Raji (cell line): ENCODE data around the gene BRPF1.

ENCODE experiments used
- POLR2A ChIP-seq: IDR thresholded peaks from 2 replicates; pipeline ENCODE4 v1.6.1; 2011; ENCODE audit warnings: low read depth, low read length, control low read depth; ENCODE audit not compliant: insufficient read depth

BRPF1 gene

DNA sequence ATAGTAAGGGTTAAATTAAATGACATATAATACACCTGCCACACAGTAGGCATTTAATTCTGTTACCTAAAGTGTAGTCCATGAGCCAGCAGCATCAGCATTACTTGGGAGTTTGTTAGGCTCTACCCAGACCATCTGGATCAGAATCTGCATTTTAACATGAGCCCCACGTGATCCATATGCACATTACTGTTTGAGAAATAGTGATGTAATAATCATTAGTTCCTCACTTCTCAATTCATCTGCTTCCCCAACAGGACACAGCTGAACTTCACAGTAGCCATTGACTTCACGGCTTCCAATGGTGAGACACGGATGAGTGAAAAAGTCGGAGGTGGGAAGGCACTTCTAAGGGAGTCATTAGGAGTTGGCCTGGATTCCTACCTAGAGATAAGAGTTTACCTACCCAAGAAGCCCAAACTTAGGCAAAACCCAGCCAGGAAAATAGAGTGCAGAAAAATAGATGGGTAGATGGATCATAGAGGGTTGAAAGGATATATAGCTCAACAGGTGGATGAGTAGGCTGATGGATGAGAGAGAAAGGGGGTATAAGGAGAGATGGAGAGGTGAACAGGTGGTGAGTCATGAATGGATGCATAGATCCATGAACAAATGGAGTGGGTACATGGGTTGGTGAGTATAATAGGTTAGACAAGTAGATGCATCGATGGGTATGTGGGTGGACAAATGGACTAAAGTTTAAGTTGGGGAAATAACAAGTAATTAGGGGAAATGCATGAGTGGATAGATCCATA, 14.6 kb upstream of the BRPF1 start:
- TF ChIP-seq POLR2A, result no peak

DNA sequence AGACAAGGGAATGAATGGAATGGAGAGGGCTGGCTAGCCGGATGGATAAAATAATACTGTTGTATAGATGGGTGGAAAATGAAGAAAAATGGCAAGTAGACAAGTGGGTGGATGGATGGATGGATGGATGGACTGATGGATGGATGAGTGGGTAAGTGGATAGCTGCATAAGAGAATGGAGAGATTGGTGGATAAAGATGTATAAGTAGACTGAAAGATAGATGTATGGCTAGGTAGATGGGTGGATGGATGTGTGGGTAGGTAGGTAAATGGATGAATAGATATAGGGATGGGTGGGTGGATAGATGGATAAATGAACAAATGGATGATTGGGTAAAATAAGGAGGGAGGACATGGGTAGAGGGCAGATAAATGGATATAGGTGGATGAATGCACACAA, 14.0 kb upstream of the BRPF1 start:
- no peak for TF ChIP-seq POLR2A

DNA sequence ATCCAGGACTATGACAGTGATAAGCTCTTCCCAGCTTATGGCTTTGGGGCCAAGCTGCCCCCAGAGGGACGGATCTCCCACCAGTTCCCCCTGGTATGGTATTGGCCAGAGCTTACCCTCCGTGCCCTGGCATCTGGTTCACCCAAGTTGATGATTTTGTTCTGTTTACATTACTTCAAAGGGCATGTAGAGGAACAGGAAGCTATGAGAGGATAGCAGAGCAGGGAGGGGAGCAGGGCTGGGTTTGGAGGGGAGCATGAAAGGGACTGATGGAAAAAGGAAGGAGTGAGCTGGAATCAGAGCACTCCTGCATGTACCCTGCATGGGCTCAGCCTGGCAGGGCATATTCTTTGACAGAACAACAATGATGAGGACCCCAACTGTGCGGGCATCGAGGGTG, 13.4 kb upstream of the BRPF1 start:
- no peak for TF ChIP-seq POLR2A

DNA sequence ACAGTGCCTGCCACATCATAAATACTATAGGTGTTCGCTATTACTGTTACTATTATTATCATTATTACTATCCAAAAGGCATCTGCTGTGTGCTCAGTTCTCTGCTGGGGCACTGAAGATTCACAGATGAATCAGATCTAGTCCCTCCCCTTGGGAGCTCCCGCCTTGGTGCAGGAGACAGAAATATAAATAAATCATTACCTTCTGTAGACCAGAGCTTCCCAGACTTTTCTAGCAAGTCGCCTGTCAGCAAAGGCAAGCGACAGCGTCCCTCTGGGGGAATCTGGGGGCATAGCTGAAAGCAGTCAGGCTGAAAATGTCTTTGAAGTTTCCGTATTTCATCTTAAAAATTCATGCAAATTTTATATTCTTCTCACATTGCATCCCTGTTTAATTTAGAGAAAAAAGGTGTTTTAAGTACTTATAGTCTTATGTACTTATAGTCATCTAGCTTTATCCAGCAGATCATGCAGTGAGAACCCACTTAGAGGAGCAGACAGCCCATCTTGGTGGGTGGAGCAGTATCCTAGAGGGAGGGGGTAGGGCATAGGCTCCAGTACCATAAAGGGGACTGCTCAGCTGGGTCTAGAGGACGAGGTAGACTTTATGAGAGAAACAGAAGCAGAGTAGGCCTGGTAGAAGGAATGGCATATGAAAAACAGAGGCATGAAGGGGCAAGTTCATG, 10.4 kb upstream of the BRPF1 start:
- TF ChIP-seq POLR2A, result no peak

DNA sequence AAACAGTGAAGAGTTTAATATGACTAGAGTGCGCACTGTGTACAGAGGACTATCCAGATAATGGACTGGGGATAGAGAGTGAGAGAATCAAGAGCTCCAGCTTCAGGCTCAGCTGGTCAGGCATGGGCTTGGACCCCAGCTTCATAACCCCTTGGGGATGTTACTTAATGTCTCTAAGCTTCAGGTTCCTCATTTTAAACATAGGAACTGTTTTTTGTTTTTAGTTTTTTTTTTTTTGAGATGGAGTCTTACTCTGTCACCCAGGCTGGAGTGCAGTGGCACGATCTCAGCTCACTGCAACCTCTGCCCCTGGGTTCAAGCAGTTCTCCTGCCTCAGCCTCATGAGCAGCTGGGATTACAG, 9.9 kb upstream of the BRPF1 start:
- TF ChIP-seq POLR2A, result no peak

DNA sequence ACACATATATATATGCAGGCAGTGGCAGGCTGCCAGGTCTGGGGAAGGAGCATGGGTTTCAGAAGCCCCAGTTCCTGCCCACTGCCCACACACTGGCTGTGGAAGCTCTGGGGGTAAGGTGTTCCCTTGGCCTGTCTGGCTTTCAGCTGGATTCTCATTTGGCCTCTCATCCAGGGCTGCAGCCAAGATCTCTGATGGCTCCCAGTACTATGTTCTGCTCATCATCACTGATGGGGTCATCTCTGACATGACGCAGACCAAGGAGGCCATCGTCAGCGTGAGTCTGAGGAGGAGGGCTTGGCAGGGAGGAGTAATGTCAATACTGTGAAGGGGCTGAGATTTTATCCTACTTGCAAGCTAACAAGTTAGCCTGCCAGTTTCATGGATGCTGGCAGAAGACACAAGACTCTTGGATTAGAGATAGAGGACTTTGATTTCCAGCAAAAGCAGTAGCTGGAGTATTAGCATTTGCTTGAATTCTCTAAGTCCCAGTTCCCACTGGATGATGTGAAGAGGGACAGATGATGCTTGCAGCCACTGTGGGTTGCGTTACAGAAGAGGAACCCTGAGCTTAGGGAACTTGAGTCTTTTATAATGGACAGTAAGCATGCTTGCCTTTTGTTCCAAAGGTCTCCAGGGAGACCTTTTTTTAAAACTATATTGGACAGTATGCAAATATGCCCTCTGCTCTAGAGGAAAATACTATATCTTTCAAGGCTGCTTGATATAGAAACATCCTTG, 5.6 kb upstream of the BRPF1 start:
- TF ChIP-seq POLR2A, result no peak

DNA sequence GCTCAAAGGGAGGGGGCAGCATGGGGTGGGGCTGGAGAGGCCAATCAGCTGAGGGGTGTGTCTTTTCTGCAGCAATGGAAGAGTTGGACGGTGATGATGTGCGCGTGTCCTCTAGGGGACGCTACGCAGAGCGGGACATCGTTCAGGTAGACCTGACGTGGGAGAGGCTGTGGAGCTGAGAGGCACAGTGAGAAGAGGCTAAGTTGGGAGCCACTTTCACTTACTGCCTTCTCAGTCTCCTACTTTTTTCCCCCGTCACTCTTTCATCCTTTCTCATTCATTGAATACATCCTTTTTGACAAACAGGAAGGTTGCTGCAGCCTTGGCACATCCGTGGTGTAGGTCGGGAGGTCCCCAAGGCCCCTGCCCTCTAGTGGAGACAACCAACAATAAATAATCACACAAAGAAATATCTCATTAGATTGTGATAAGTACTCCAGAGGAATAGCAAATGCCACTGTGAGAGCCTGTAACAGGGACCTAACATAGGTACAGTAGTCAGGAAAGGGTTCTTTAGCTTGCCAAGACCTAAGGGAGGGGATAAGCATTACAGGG, 4.4 kb upstream of the BRPF1 start:
- no peak for TF ChIP-seq POLR2A

DNA sequence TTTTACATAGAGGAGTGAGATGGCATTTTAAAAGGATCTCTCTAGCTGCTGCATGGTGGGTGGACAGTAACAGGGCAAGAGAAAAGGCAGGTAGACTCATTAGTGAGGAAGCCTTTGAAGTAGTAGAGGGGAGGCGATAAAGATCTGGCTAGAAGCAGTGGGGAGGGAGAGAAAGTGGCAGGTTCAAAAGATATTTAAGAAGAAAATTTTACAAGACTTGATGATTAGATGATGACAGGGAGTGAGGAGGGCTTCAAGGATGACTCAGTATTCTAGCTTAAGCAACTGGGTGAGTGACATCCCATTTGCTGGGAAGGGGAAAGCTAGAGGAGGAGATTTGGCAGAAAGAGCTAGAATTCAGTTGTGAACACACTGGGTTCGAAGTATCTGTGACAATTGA, 3.8 kb upstream of the BRPF1 start:
- TF ChIP-seq POLR2A, result no peak

DNA sequence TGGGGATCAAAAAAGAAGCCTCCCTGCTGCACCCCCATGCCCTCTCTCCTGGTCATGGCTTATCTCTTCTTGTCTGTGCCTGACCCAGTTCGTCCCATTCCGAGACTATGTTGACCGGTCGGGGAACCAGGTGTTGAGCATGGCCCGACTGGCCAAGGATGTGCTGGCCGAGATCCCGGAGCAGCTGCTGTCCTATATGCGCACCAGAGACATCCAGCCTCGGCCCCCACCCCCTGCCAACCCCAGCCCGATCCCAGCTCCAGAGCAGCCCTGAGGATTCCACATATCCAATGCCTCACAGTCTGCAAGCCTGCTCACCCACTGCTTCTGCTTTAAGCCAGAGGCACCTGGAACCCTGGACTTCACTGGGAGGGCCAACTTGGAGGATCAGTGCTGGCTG, 2.1 kb upstream of the BRPF1 start:
- no peak for TF ChIP-seq POLR2A

DNA sequence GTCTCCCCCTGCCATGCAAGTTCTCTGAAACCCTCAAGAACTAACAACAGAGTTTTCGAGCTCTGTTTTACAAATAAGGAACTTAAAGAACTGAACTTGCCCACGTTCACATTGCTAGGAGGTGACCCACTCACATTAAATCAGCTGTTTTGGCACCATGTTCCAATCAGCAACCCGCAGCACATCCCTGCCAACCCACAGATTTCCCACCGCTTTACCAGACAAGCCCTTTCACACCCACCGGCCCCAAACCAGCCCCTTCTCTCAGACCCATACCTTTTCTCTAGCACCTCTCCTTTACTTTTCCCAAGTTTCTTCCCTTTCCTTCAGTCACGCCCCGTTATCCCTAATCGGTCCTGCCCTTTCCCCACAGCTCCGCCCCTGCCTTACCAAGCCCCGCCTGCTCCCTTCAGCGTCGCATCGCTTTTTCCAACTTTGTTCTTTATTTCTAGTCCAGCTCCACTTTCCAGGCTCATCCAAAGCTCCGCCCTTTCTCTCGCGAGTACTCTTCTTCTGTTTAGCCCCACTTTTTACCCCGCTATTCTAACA, 804 bp upstream of the BRPF1 start:
- no peak for TF ChIP-seq POLR2A

DNA sequence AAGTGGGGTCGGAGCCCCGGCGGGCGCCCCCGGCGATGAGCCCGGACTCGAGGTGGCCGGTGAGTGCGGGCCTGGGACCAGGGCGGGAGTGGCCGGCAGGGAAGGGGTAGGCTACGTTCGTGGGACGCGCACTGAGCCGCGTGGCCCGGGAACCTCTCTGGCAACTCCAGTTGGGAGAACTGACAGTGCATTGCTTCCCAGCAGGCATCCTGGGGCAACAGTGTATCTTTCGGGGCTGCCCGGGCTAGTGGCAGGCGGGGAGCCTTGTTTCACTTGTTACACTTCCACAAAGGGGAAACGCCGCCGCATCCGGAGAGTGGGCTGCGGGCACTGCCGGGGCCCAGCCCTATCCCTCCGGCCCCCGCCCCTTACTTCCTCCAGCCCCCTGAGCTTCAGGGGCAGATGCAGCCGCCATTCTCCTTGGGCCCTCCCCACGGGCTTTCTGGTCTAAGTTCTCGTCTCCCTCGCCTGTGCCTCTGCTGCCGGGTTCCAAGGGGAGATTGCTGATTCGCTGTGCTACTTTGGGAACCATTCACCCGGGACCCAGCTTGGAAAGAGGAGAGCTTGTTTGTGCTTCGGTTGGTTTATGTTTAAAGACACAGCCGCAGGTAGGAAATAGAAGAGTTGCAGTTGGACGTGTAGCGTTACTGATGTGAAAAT, 675 bp downstream of the BRPF1 start:
- no peak; the same call in 1 of the 2 replicates for TF ChIP-seq POLR2A

DNA sequence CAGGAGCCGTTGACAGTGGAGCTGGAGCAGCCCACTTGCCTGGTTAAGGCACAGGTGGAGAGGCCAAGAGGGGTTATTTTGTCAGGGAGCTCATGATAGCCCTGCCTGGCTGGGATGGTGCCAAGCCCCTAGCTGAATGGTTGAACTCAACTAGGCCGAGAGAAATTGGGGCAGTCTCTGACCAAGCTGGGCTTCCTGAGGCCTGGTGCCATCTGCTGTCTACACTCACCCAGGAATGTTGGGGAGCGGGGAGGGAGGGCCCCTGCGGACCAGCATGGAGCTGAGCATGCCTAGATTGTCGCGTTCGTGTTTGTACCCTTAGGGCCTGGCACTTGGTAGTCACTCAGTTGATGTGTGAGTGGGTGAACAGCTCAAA, 1.2 kb downstream of the BRPF1 start:
- no peak for TF ChIP-seq POLR2A

DNA sequence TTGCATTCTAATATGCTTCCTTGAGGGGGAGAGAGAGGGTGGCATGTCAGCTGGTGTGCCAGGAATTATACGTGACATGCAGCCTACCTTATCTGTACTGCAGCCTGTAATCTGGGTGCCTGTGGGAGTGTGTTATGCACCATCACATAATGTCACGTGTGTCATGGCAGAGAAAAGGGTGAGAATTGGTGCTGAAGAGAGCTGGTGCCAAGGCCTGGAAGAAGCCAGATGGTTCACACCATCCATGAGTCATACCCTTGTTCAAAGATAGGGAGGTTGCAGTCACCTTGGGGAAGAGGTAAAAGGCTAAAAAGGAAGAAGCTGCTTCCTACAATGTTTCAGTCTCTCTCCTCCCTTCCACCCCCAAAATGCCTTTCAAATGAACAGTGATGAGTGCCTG, 5.3 kb downstream of the BRPF1 start:
- no peak for TF ChIP-seq POLR2A

DNA sequence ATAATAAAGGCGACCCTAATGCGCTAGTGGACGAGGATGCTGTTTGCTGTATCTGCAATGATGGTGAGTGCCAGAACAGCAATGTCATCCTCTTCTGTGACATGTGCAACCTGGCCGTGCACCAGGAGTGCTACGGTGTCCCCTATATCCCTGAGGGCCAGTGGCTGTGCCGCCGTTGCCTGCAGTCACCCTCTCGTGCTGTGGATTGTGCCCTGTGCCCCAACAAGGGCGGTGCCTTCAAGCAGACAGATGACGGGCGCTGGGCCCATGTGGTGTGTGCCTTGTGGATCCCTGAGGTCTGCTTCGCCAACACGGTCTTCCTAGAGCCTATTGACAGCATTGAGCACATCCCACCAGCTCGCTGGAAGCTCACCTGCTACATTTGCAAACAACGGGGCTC, 7.6 kb downstream of the BRPF1 start:
- TF ChIP-seq POLR2A, result no peak

DNA sequence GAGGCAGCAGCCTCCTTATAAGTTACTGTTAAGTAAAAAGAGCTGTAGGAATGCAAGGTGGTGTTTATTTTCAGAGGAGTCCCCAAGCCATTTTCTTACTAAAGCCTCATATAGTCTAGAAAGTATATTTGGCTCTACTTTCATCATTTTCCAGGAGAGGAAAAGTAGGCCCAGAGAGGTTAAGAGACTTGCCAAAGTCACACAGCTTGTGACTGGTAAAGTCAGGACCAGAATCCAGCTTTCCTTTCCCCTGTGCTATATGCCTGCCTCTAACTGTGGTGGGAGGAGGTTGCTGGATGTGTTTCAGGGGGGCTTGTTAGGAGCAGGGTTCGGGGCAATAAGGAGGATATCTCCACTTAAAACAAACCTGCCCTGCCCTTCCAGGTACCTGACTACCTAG, 11.0 kb downstream of the BRPF1 start:
- TF ChIP-seq POLR2A, result no peak
